Astrocyte of the spinal cord (primary cell): Measurements from ENCODE around the gene RPS8.

ENCODE experiments used
- DNase-seq: peaks from one replicate; pipeline ENCODE4 v3.0.0; 2011; ENCODE audit warnings: low read depth, low spot score
- H3K4me3 ChIP-seq: 2 replicates; pipeline ENCODE4 v1.5.1; 2011; ENCODE audit warnings: low read depth, mild to moderate bottlenecking, low read length, moderate library complexity
- CTCF ChIP-seq: IDR thresholded peaks from 2 replicates; pipeline ENCODE4 v1.5.1; 2012; ENCODE audit warnings: low read depth, mild to moderate bottlenecking, low read length, inconsistent platforms
- in situ Hi-C: cut with HindIII; loops from 2 replicates; pipeline ENCODE4 v1.10.0; 2017; ENCODE audit warnings: low sequenced_read_pairs

RPS8 gene

GRCh38 chr1:44739307-44740178 lies 35.8 kb upstream of the RPS8 start, which contains the start of gene KIF2C:
TSS of gene KIF2C (plus strand) at chr1:44739837. CDS start at chr1:44739933, 96 bp downstream.
- DNase-seq: peak; percentile 98
- in situ Hi-C loops: no loop called here
- no peak for TF ChIP-seq CTCF
- peak within 1 kb of the TSS; percentile 80 for H3K4me3 ChIP-seq

DNA sequence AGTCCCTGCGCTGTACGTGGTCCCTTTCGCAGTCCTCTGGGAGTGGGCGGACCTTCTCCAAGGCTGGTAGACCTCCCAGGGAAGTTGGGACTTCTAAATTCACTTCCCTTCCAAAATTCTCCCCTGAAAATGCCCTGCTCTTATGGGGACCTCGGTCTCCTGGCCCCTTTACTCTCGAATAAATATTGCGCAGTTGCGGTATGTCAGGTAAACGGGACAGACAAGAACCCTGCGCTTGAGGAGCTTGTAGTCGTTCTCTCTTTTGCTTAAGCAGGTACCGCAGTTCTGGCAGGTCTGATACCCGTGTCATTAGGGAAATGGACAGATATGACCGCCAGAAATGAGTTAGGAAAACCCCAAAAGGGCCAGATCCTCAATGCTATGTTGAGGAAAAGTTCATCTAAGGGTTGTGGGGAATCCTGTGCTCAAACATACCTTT lies 35.1 kb upstream of the RPS8 start:
- peak overlapping the region; percentile 80 for H3K4me3 ChIP-seq
- TF ChIP-seq CTCF: no peak
- no peak for DNase-seq
- in situ Hi-C loops: no loop called here

DNA sequence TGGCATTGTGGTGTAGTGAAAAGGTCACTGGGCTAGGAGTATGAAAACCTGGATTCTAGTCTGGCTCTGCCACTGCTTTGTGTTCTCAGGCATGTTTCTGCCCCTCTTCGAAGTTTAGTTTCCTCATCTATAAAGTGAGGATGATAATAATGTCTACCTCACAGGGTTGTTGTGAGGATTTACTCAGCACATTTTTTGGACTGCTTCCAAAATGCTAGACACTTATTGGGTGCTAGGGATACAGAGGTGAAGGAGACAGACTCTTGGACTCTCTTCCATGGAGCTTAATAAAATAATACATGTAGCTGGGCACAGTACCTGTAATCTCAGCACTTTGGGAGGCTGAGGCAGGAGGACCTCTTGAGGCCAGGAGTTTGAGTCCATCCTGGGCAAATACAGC lies 32.1 kb upstream of the RPS8 start:
- TF ChIP-seq CTCF: no peak
- DNase-seq: no peak
- in situ Hi-C loops: no loop called here
- H3K4me3 ChIP-seq: no peak overlapping the region

DNA sequence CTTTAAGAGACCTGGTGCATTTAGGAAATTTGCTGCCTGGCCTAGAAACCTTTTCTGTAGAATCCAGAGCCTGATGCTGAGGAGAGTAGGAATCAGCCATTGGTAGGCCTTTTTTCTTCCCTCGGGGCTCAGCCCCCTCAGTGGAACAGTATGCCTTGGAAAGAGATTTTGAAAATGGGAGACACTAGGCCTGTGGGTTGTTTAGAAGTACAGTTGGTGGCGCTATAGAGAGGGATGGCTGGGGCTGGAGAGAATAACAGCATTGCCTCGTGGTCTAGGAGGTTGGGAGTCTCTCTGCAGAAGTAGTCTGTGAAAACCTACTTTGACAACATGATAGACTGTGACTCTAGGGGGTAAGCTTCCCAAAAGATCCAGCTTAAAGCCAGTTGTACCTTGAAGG lies 27.5 kb upstream of the RPS8 start:
- no peak for TF ChIP-seq CTCF
- DNase-seq: no peak
- H3K4me3 ChIP-seq: no peak overlapping the region
- in situ Hi-C loops: no loop called here

DNA sequence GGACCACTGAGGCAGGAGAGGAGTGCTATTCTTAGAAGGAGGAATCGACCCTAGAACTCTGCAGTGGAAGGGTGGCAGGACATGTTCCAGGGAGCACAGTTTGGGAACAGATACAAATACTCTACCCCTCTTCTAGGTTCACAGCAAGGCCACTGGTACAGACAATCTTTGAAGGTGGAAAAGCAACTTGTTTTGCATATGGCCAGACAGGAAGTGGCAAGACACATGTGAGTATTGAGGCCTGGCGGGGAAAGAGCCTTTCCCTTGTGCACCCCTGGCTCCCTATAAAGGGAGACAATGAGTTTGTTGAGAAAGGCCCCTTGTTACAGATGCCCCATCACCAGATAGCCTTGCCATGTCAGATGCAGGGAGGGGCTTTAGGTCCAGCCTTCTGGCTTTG lies 17.9 kb upstream of the RPS8 start:
- in situ Hi-C loops: no loop called here
- no peak overlapping the region for H3K4me3 ChIP-seq
- no peak for DNase-seq
- TF ChIP-seq CTCF: no peak

- no peak overlapping the region for H3K4me3 ChIP-seq
- DNase-seq: no peak
- no peak for TF ChIP-seq CTCF
- in situ Hi-C loops: no loop called here
Measured at GRCh38 chr1:44759077-44759476, 16.3 kb upstream of the RPS8 start.
